Lower leg skin (tissue), 3 donors: Measurements from ENCODE around the gene SMAD6.

Source experiments
- POLR2A ChIP-seq, 2 donors: fragments of 450-650 bp; IDR thresholded peaks; one replicate each; pipeline ENCODE4 v1.6.1; 2016 to 2017; ENCODE audit warnings: antibody characterized with exemption in 2 of 2, mild to moderate bottlenecking in 1 of 2, moderate library complexity in 1 of 2
- TF ChIP-seq, protein P1 (sequence below), 3 donors: fragments of 450-650 bp; IDR thresholded peaks; one replicate each; pipeline ENCODE4 v1.5.1; 2016; ENCODE audit warnings: antibody characterized with exemption in 3 of 3, mild to moderate bottlenecking in 3 of 3, moderate library complexity in 2 of 3

DNA sequence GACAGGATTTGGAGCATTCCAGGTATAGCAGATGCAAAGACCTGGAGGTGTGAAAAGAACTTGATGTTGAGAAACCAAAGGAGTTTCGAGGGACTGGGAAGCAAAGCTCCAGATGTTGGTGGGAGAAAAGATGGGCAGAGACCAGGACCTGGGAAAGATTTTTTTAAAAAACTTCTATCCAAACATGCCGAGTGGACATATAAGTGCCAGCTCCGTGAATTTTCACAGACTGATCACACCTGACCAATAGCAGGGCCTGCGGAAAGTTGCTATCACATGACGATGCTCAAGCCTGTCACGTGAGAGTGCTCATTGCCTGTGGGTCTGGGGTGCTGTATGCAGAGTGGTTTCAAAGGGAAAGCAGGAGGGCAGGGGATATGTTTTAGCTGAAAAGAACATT lies 19.9 kb downstream of the SMAD6 start:
- TF ChIP-seq, protein P1, sequence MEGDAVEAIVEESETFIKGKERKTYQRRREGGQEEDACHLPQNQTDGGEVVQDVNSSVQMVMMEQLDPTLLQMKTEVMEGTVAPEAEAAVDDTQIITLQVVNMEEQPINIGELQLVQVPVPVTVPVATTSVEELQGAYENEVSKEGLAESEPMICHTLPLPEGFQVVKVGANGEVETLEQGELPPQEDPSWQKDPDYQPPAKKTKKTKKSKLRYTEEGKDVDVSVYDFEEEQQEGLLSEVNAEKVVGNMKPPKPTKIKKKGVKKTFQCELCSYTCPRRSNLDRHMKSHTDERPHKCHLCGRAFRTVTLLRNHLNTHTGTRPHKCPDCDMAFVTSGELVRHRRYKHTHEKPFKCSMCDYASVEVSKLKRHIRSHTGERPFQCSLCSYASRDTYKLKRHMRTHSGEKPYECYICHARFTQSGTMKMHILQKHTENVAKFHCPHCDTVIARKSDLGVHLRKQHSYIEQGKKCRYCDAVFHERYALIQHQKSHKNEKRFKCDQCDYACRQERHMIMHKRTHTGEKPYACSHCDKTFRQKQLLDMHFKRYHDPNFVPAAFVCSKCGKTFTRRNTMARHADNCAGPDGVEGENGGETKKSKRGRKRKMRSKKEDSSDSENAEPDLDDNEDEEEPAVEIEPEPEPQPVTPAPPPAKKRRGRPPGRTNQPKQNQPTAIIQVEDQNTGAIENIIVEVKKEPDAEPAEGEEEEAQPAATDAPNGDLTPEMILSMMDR (IDR thresholded peaks at IDR 0.05): no peak
- no peak for TF ChIP-seq POLR2A (IDR thresholded peaks at IDR 0.05)
